Prostate gland (tissue), 2 donors: ENCODE data around the gene AGBL5. TPM values are rescaled to one million over a fixed set of nuclear protein-coding genes. Genes with fewer than 3 reads are reported as not detected.

Experiments
- DNase-seq: peaks from one replicate; pipeline ENCODE4 v3.0.0-alpha.2; 2019; ENCODE audit warnings: low spot score
- H3K27ac ChIP-seq, 2 donors: fragments of 200-600 bp; sonication (generic); 2 replicates each; pipeline ENCODE4 v1.5.1; 2017 to 2019
- H3K27me3 ChIP-seq: fragments of 200-600 bp; sonication (generic); replicated peaks from 2 replicates; pipeline ENCODE4 v1.5.1; 2019; ENCODE audit not compliant: insufficient read depth
- H3K36me3 ChIP-seq, 2 donors: fragments of 200-600 bp; sonication (generic); 1 replicate in 1 of 2; 2 replicates in 1 of 2; pipeline versions ENCODE4 v1.5.1 to v1.8.1; 2017 to 2019
- H3K4me1 ChIP-seq: fragments of 200-600 bp; sonication (generic); replicated peaks from 2 replicates; pipeline ENCODE4 v1.5.1; 2019
- H3K4me3 ChIP-seq, 2 donors: fragments of 200-600 bp; sonication (generic); 2 replicates each; pipeline ENCODE4 v1.5.1; 2017 to 2019
- H3K9me3 ChIP-seq: fragments of 200-600 bp; sonication (generic); 2 replicates; pipeline ENCODE4 v1.5.1; 2017
- CTCF ChIP-seq, 4 experiments: fragments of 200-600 bp in 2 of 4; fragments of 450-650 bp in 2 of 4; sonication (generic) in 2 of 4; IDR thresholded peaks; 1 replicate in 3 of 4; 2 replicates in 1 of 4; pipeline ENCODE4 v1.5.1; 2016 to 2019; ENCODE audit warnings: antibody characterized with exemption in 4 of 4, mild to moderate bottlenecking in 2 of 4, moderate library complexity in 2 of 4
- POLR2A ChIP-seq: fragments of 450-650 bp; IDR thresholded peaks from one replicate; pipeline ENCODE4 v1.6.1; 2016; ENCODE audit warnings: antibody characterized with exemption, mild to moderate bottlenecking
- POLR2AphosphoS5 ChIP-seq: sonication (generic); formaldehyde crosslinking; IDR thresholded peaks from one replicate; pipeline ENCODE4 v1.6.1; 2017; ENCODE audit warnings: antibody characterized with exemption
- WGBS: methylation state at CpG from one replicate; pipeline ENCODE4 v1.1.5; 2018; 5-methylcytosine and 5-hydroxymethylcytosine counted together
- intact Hi-C: fragments of 100-400 bp; cut with DNase I; formaldehyde crosslinking; loops from one replicate; pipeline ENCODE4 v1.14.2; 2022
- total RNA-seq, 2 donors: library from RNA; depleted of rRNA; stranded (reverse); fragments of >200 nt; gene quantifications; one replicate each; pipeline ENCODE4 v1.1.0, GENCODE V29; 2016

AGBL5 gene
- total RNA-seq, 2 donors from 2014 or later = 31.9 to 87.1 TPM

GRCh38 chr2:27089111-27089954 is 37.9 kb downstream of the AGBL5 start:
- no peak overlapping the region for H3K27ac ChIP-seq
- H3K9me3 ChIP-seq = no peaks in the 10 kb centered on the region
- TF ChIP-seq POLR2A = no peak
- no peak for TF ChIP-seq POLR2AphosphoS5
- TF ChIP-seq CTCF (IDR thresholded peaks at IDR 0.05) = no peak
- no peaks in the 10 kb centered on the region for H3K4me1 ChIP-seq
- intact Hi-C loops = loop anchor here (5.0 kb wide), 1 partner anchor 127 kb away; no protein-coding TSS in a partner anchor
- H3K27me3 ChIP-seq = no peaks in the 10 kb centered on the region
- no peak for DNase-seq
- 87% methylated on average over 14 of the region's 14 CpGs for WGBS
- no peak overlapping the region for H3K4me3 ChIP-seq
- H3K36me3 ChIP-seq = no peaks in the 10 kb centered on the region

GRCh38 chr2:27091746-27092695 is 40.6 kb downstream of the AGBL5 start:
- Histone ChIP-seq H3K27ac (no peak overlapping the region), H3K4me1 (peaks cover 3% of the 10 kb centered on the region), H3K36me3 (no peaks in the 10 kb centered on the region), H3K9me3 (no peaks in the 10 kb centered on the region), H3K4me3 (no peak overlapping the region), H3K27me3 (no peaks in the 10 kb centered on the region)
- 68% methylated on average over 25 of the region's 25 CpGs for WGBS
- TF ChIP-seq CTCF (IDR thresholded peaks at IDR 0.05) (no peak), POLR2AphosphoS5 (no peak), POLR2A (no peak)
- no peak for DNase-seq
- intact Hi-C loops = no loop called here

- no peak for DNase-seq
These were observed 41.4 kb downstream of the AGBL5 start for GRCh38 chr2:27092696-27093429.

More at GRCh38 chr2:27092696-27093429, 41.4 kb downstream of the AGBL5 start:
- Histone ChIP-seq H3K9me3 (no peaks in the 10 kb centered on the region), H3K27ac (no peak overlapping the region), H3K4me3 (no peak overlapping the region), H3K4me1 (peaks cover 3% of the 10 kb centered on the region), H3K36me3 (no peaks in the 10 kb centered on the region), H3K27me3 (no peaks in the 10 kb centered on the region)
- WGBS = 67% methylated on average over 10 of the region's 10 CpGs
- TF ChIP-seq POLR2AphosphoS5 = no peak
- no peak for TF ChIP-seq POLR2A
- no peak for TF ChIP-seq CTCF (IDR thresholded peaks at IDR 0.05)
- intact Hi-C loops = no loop called here
